Skeletal muscle cell (primary cell): ENCODE measurements around the gene F2.

ENCODE experiments used
- DNase-seq: peaks from one replicate; pipeline ENCODE4 v3.0.0-alpha.2; 2010; ENCODE audit warnings: low read depth
- H3K4me3 ChIP-seq: 2 replicates; pipeline ENCODE4 v1.5.1; 2011; ENCODE audit warnings: low read depth, mild to moderate bottlenecking, control low read depth, low read length, moderate library complexity

F2 gene

DNA sequence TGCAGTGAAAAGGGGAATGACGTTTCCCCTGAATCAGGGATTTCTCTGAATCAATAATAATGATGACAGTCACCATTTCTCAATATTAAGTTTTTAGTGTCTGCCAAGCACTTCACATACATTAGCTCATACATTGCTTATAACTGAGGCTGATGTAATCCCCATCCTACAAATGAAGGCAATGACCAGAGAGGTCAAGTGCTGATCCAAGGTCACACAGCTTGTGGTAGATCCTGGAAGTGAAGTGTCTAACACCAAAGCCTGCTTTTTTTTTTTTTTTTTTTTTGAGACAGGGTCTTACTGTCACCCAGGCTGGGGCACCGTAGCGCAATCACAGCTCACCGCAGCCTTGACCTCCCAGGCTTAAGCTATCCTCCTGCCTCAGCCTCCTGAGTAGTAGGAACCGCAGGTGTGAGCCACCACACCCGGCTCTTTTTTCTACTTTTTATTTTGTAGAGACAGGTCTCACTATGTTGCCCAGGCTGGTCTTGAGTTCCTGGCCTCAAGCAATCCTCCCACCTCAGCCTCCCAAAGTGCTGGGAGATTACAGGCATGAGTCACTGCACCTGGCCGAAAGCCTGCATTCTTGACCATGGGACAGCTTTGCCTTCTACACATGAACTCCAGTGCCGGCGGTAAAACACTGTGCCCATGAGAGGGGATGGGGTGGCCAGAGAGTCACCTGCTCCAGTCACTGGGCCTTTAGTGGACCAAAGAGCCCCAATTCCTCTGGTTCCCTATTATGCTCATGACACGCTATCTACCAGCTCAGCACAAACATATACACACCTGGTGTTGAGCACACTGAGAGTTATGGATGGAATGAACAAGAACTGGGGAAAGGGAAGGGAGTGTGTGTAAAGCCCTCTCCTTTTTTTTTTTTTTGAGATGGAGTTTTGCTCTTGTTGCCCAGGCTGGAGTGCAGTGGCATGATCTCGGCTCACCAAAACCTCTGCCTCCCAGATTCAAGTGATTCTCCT, 36.0 kb upstream of the F2 start:
- DNase-seq: no peak
- no peak overlapping the region for H3K4me3 ChIP-seq

GRCh38 chr11:46684367-46684766, 34.6 kb upstream of the F2 start:
- no peak for DNase-seq
- H3K4me3 ChIP-seq: no peak overlapping the region

GRCh38 chr11:46686886-46687795, 31.9 kb upstream of the F2 start:
- DNase-seq: no peak
- no peak overlapping the region for H3K4me3 ChIP-seq

DNA sequence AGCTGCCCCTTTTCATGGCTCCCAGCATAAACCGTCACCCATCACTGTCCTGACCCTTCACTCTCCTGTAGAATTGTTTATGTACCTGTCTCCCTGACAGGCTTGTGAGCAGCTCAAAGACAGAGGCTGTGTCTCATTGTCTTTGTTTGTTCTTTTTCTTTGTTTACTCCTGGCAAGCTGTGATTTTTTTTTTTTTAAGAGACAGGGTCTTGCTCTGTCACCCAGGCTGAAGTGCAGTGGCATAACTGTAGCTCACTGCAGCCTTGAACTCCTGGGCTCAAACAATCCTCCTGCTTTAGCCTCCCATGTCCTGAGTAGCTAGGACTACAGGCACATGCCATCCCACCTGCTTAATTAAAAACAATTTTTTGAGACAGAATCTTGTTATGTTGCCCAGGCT, 28.3 kb upstream of the F2 start:
- H3K4me3 ChIP-seq: no peak overlapping the region
- no peak for DNase-seq

- no peak for DNase-seq
Measured at GRCh38 chr11:46692450-46692849, 26.6 kb upstream of the F2 start.

GRCh38 chr11:46693597-46694012, 25.4 kb upstream of the F2 start:
- no peak overlapping the region for H3K4me3 ChIP-seq
- no peak for DNase-seq

More at GRCh38 chr11:46692450-46692849, 26.6 kb upstream of the F2 start:
- H3K4me3 ChIP-seq: no peak overlapping the region

- DNase-seq: no peak
- no peak overlapping the region for H3K4me3 ChIP-seq
Measured at GRCh38 chr11:46694072-46694471, 24.9 kb upstream of the F2 start.

GRCh38 chr11:46694607-46695006, 24.4 kb upstream of the F2 start:
- no peak overlapping the region for H3K4me3 ChIP-seq
- no peak for DNase-seq

DNA sequence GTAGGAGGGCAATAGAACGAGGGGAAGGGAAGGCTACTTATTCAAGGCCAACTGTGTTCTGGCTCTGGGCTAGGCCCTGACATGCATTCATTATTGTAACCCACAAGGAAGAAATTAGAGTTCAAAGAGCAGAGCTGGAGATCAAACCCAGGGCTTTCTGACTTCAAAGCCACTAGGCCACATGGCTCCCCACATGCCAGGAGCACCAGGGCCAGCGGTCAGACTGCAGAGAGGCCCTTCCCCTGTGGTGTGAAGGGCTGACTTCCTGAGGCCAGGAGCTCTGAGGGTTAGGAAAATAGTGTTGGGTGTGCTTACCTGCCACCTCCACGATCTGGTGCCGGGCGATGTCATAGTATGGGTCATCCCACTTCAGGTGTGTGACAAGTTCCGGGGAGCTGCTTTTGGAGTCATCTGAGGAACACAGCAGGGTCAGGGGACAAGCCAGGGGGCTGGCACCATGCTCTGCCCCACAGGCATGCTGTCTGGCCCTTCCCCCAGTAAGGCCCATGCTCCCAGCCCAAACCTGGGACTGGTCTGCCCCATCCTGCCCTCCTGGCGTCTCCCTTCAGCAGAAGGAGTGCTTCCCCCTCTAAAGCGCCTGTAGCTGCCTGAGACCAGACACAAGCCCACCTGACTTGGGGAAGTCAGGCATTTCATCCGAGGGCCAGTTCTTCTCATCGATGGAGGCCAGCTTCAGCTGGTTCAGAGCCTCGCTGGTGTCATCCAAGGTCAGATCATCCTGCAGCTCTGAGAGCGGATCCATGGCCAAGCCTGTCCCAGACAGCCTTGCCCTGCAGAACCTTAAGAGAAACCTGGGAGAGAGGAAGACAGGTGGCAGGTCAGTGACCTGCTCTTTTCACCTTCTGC, 23.4 kb upstream of the F2 start:
- DNase-seq: no peak
- H3K4me3 ChIP-seq: no peak overlapping the region

GRCh38 chr11:46696212-46696558, 22.8 kb upstream of the F2 start:
- DNase-seq: no peak
- no peak overlapping the region for H3K4me3 ChIP-seq

- no peak for DNase-seq
- no peak overlapping the region for H3K4me3 ChIP-seq
Measured at GRCh38 chr11:46697303-46697702, 21.7 kb upstream of the F2 start.

GRCh38 chr11:46697723-46698122, 21.3 kb upstream of the F2 start:
- no peak overlapping the region for H3K4me3 ChIP-seq
- DNase-seq: no peak

DNA sequence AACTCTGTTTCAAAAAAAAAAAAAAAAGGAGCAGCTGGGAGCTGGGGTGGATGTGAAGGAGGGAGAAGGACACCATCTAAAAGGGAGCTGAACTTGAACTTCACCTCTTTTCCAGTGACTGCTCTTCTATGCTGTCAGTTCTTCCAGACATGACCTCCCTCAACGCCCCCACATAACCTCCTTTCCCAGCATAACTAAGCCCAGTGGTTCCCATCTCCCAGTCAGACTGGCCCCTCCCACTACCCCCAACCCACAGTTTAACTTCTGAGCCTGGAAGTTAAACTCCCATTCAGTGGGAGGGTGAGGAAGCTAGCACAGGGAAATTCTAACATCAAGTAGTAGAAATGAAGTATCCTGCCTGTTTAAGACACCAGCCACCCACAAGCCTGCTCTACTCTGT, 20.4 kb upstream of the F2 start:
- no peak overlapping the region for H3K4me3 ChIP-seq

DNA sequence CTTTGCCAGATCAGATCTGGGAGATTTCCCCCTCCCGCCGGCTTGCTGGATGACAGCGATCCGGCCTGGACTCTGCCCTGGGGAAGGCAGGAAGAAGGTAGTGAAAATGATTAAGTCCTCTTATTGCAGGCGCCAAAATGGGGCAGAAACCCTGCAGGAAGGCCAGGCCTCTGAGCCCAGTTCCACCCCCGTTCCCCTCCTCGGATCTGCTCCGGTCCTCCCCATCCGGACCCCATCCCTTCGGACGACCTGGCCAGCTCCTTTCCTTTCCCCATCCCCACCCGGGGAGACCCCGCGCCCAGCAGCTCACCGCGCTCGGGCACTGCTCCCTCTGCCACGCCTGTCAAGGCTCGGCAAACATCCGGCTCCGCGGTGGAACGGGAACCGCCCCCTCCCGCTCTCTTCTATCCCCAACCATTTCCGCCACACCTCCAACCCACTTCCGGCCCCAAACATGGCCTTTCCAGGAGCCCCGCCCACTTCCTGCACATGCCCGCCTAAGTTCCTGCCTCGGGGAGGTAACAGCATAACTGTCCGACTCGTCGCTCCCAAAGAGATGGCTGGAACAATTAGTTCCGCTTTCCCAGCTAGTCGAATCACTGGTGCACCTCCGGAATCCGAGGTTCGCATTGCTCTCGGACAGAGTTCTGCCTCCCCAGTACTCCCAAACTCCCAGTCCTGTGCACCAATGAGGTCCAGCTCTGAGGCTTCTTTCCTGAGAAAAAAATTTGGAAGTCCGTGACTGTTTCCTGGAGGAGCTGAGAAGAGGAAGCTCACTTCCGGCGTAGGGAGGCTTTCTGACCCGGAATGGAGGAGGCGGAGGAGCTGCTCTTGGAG, 18.6 kb upstream of the F2 start, which contains the start of the genes ARHGAP1 and ZNF408:
Gene ARHGAP1, minus strand, starts transcription at position 379 of the 837 bp plus-strand sequence. CDS start 4,512 bp downstream, outside the sequence.
Gene ZNF408, plus strand, starts transcription at position 791 of the 837 bp plus-strand sequence. Its CDS starts 17 bp downstream, at position 808.
- H3K4me3 ChIP-seq: peak within 1 kb of the TSS; percentile 100
- peak; percentile 96 for DNase-seq

More for the DNA sequence above, 20.4 kb upstream of the F2 start:
- DNase-seq: no peak

- DNase-seq: no peak
- peak overlapping the region; percentile 100 for H3K4me3 ChIP-seq
Measured at GRCh38 chr11:46701078-46701654, 17.8 kb upstream of the F2 start.

DNA sequence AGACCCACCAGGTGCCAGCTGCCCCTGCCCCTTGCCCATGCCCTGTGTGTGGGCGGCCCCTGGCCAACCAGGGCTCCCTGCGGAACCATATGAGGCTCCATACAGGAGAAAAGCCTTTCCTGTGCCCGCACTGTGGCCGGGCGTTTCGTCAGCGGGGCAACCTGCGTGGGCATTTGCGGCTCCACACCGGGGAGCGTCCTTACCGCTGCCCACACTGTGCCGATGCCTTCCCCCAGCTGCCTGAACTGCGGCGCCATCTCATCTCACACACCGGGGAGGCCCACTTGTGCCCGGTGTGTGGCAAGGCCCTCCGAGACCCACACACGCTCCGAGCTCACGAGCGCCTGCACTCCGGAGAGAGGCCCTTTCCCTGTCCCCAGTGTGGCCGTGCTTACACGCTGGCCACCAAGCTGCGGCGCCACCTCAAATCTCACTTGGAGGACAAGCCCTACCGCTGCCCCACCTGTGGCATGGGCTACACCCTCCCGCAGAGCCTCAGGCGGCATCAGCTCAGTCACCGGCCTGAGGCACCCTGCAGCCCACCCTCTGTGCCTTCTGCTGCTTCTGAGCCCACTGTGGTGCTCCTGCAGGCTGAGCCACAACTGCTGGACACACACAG, 13.8 kb upstream of the F2 start:
- no peak overlapping the region for H3K4me3 ChIP-seq

GRCh38 chr11:46706886-46707285, 12.1 kb upstream of the F2 start:
- DNase-seq: no peak
- H3K4me3 ChIP-seq: no peak overlapping the region

More for the DNA sequence above, 13.8 kb upstream of the F2 start:
- no peak for DNase-seq
